GM21423 (cell line): Measurements from ENCODE around the gene COL6A5.
"Not testable (repeated sequence)": the region's sequence is repeated elsewhere in the genome, so short reads cannot be mapped to it uniquely, and the experiment has no call there.

ENCODE experiments used
- ATAC-seq: cut with Tn5 transposase; IDR thresholded peaks from one replicate; pipeline ENCODE4 v1.9.1; 2021; ENCODE audit warnings: mild to moderate bottlenecking, moderate library complexity; ENCODE audit not compliant: unreplicated experiment

COL6A5 gene

GRCh38 chr3:130430266-130430665, 84.8 kb downstream of the COL6A5 start:
- ATAC-seq = no peak

- ATAC-seq = not testable (repeated sequence)
Observed at GRCh38 chr3:130432086-130432485, 86.6 kb downstream of the COL6A5 start.

- no peak for ATAC-seq
Observed at GRCh38 chr3:130433306-130433705, 87.8 kb downstream of the COL6A5 start.

- ATAC-seq = no peak
Observed at GRCh38 chr3:130442284-130442683, 96.8 kb downstream of the COL6A5 start.

- ATAC-seq = not testable (repeated sequence)
Observed at GRCh38 chr3:130446840-130447239, 101.4 kb downstream of the COL6A5 start.

- ATAC-seq = not testable (repeated sequence)
Observed at GRCh38 chr3:130448155-130448554, 102.7 kb downstream of the COL6A5 start.

- no peak for ATAC-seq
Observed at GRCh38 chr3:130456540-130456939, 111.1 kb downstream of the COL6A5 start.

GRCh38 chr3:130457671-130458070, 112.2 kb downstream of the COL6A5 start:
- ATAC-seq = no peak

- ATAC-seq = no peak
Observed at GRCh38 chr3:130459944-130460343, 114.5 kb downstream of the COL6A5 start.

GRCh38 chr3:130462089-130462488, 116.6 kb downstream of the COL6A5 start:
- ATAC-seq = no peak

GRCh38 chr3:130463221-130463620, 117.7 kb downstream of the COL6A5 start:
- ATAC-seq = no peak

GRCh38 chr3:130465521-130465920, 120.0 kb downstream of the COL6A5 start:
- ATAC-seq = no peak

- ATAC-seq = no peak
Observed at GRCh38 chr3:130468311-130468710, 122.8 kb downstream of the COL6A5 start.

- no peak for ATAC-seq
Observed at GRCh38 chr3:130470126-130470525, 124.7 kb downstream of the COL6A5 start.

GRCh38 chr3:130473416-130473815, 127.9 kb downstream of the COL6A5 start:
- no peak for ATAC-seq

GRCh38 chr3:130480736-130481135, 135.3 kb downstream of the COL6A5 start:
- no peak for ATAC-seq

- ATAC-seq = no peak
Observed at GRCh38 chr3:130488288-130488687, 142.8 kb downstream of the COL6A5 start.

- no peak for ATAC-seq
Observed at GRCh38 chr3:130488769-130489450, 143.4 kb downstream of the COL6A5 start.

GRCh38 chr3:130490241-130490640, 144.8 kb downstream of the COL6A5 start:
- no peak for ATAC-seq

GRCh38 chr3:130491431-130491830, 146.0 kb downstream of the COL6A5 start:
- ATAC-seq = no peak

GRCh38 chr3:130504701-130505100, 159.2 kb downstream of the COL6A5 start:
- ATAC-seq = no peak

- no peak for ATAC-seq
Observed at GRCh38 chr3:130506031-130506430, 160.6 kb downstream of the COL6A5 start.

GRCh38 chr3:130507746-130508145, 162.3 kb downstream of the COL6A5 start:
- no peak for ATAC-seq
